ENCODE data around the gene VEZT.
"Not testable (repeated sequence)": the region's sequence is repeated elsewhere in the genome, so short reads cannot be mapped to it uniquely, and the experiment has no call there.

Gene VEZT

GRCh38 chr12:95224202-95225170 lies 6.9 kb downstream of the VEZT start:
- DNase-seq, result no peak

- DNase-seq, result no peak
These were observed 8.1 kb downstream of the VEZT start for GRCh38 chr12:95225645-95226212.

- no peak for DNase-seq
These were observed 10.3 kb downstream of the VEZT start for GRCh38 chr12:95227818-95228356.

- DNase-seq, result no peak
These were observed 11.0 kb downstream of the VEZT start for GRCh38 chr12:95228617-95229016.

GRCh38 chr12:95229636-95230035 lies 12.0 kb downstream of the VEZT start:
- no peak for DNase-seq

- DNase-seq, result no peak
These were observed 12.7 kb downstream of the VEZT start for GRCh38 chr12:95230313-95230712.

- DNase-seq, result no peak
These were observed 13.6 kb downstream of the VEZT start for GRCh38 chr12:95231190-95231589.

GRCh38 chr12:95234187-95234586 lies 16.6 kb downstream of the VEZT start:
- DNase-seq, result not testable (repeated sequence)

- not testable (repeated sequence) for DNase-seq
These were observed 18.0 kb downstream of the VEZT start for GRCh38 chr12:95235621-95236020.

GRCh38 chr12:95237315-95237714 lies 19.7 kb downstream of the VEZT start:
- no peak for DNase-seq

GRCh38 chr12:95238150-95238549 lies 20.5 kb downstream of the VEZT start:
- DNase-seq, result no peak

- DNase-seq, result no peak
These were observed 21.6 kb downstream of the VEZT start for GRCh38 chr12:95239216-95239615.

GRCh38 chr12:95239835-95240234 lies 22.2 kb downstream of the VEZT start:
- not testable (repeated sequence) for DNase-seq

- no peak for DNase-seq
These were observed 22.9 kb downstream of the VEZT start for GRCh38 chr12:95240556-95240955.

GRCh38 chr12:95241138-95241537 lies 23.5 kb downstream of the VEZT start:
- DNase-seq, result not testable (repeated sequence)

GRCh38 chr12:95241761-95242506 lies 24.3 kb downstream of the VEZT start:
- no peak for DNase-seq

- no peak for DNase-seq
These were observed 26.0 kb downstream of the VEZT start for GRCh38 chr12:95243497-95244183.

GRCh38 chr12:95244350-95244749 lies 26.7 kb downstream of the VEZT start:
- DNase-seq, result no peak

GRCh38 chr12:95248095-95248494 lies 30.5 kb downstream of the VEZT start:
- DNase-seq, result no peak

GRCh38 chr12:95248604-95249360 lies 31.2 kb downstream of the VEZT start:
- no peak for DNase-seq

- no peak for DNase-seq
These were observed 35.8 kb downstream of the VEZT start for GRCh38 chr12:95253386-95253785.

- DNase-seq, result no peak
These were observed 39.9 kb downstream of the VEZT start for GRCh38 chr12:95257541-95257940.
